Activated B cell treated with CpG ODN at 0.5 μM for 24 hours (primary cell): ENCODE results near the gene RUFY4. TPM values are rescaled to one million over a fixed set of nuclear protein-coding genes. Genes with fewer than 3 reads are reported as not detected.
A peak's percentile ranks its signal among the peaks of the same experiment; 100 is the strongest.

Experiments used
- ATAC-seq: fragments of 200-7000 bp; cut with Tn5 transposase; one replicate; pipeline ENCODE4 v1.10.0; 2021; ENCODE audit warnings: low read depth, mild to moderate bottlenecking, moderate library complexity
- CTCF ChIA-PET: fragments of 350-600 bp; sonication (Branson Sonifier 250); formaldehyde crosslinking; loops from one replicate; lab custom pipeline; 2021; ENCODE audit warnings: antibody characterized with exemption; lab: Charles Lee
- POLR2A ChIA-PET: fragments of 350-600 bp; sonication (Branson Sonifier 250); formaldehyde crosslinking; loops from one replicate; lab custom pipeline; 2021; ENCODE audit warnings: antibody characterized with exemption; lab: Charles Lee
- DNase-seq: peaks from one replicate; pipeline ENCODE4 v3.0.0; 2022
- H3K27ac Mint-ChIP-seq: one replicate; pipeline ENCODE4 v1.8.0; 2020; ENCODE audit warnings: mixed read lengths
- H3K27me3 Mint-ChIP-seq: one replicate; pipeline ENCODE4 v1.8.0; 2021; ENCODE audit warnings: mixed read lengths
- H3K36me3 Mint-ChIP-seq: one replicate; pipeline ENCODE4 v1.8.0; 2021; ENCODE audit warnings: low read depth, mixed read lengths
- H3K4me1 Mint-ChIP-seq: one replicate; pipeline ENCODE4 v1.8.0; 2021; ENCODE audit warnings: mixed read lengths
- H3K4me3 Mint-ChIP-seq: one replicate; pipeline ENCODE4 v1.8.0; 2020; ENCODE audit warnings: mild to moderate bottlenecking, mixed read lengths
- H3K9me3 Mint-ChIP-seq: one replicate; pipeline ENCODE4 v1.8.0; 2020; ENCODE audit warnings: mixed read lengths
- intact Hi-C: fragments of 100-400 bp; cut with micrococcal nuclease; formaldehyde crosslinking; loops from one replicate; pipeline ENCODE4 v1.15.1; 2024
- total RNA-seq: library from RNA; stranded (reverse); gene quantifications from 2 replicates; pipeline ENCODE4 v1.2.3, GENCODE V29; 2022
- TF ChIP-seq, protein P1 (sequence below): fragments of 200-600 bp; IDR thresholded peaks from one replicate; pipeline ENCODE4 v1.8.0; 2022; ENCODE audit warnings: antibody characterized with exemption, mild to moderate bottlenecking

Gene RUFY4
- total RNA-seq, 1 donor from 2014 or later = 0.53 TPM

DNA sequence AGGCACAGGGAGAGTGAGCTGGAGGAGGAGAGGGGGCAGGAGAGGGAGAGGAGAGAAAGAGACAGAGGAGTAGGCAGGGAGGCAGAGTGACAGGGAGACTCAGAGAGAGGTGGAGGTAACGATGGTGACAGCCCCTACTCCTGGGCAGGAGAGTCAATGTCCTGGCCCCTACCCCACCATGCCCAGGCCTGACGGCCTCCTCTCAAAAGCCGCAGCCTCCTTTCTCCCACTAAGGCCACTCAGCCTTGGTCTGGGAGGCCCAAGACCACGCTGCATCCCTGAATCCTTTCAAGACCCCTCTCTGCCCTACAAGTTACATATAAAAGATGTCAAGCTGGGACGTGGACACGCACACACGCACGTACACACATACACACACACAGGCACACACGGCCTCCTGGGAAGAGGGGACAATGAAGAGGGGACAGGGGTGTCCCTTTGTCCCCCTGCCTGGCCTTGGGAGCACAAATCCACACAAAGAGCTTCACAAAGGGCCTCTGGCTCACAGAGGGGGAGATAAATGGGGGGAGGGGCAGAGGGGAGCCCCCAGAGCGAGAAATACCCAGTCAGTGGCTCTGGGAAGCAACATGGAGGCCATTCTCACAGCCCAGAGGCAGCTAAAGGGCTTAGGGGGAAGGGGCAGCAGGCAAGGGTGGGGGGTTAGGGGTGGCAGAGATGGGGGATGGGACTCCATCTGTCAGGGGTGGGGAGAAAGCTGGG lies 46.8 kb upstream of the RUFY4 start:
- Mint-ChIP-seq H3K9me3 (no peaks in the 10 kb centered on the region), H3K36me3 (no peaks in the 10 kb centered on the region), H3K4me3 (no peak overlapping the region), H3K27me3 (no peaks in the 10 kb centered on the region), H3K27ac (no peak overlapping the region), H3K4me1 (peaks cover 6% of the 10 kb centered on the region)
- intact Hi-C loops = no loop called here
- ChIA-PET POLR2A (no interaction called here), CTCF (no interaction called here)
- no peak for DNase-seq
- no peak for ATAC-seq
- TF ChIP-seq, protein P1, sequence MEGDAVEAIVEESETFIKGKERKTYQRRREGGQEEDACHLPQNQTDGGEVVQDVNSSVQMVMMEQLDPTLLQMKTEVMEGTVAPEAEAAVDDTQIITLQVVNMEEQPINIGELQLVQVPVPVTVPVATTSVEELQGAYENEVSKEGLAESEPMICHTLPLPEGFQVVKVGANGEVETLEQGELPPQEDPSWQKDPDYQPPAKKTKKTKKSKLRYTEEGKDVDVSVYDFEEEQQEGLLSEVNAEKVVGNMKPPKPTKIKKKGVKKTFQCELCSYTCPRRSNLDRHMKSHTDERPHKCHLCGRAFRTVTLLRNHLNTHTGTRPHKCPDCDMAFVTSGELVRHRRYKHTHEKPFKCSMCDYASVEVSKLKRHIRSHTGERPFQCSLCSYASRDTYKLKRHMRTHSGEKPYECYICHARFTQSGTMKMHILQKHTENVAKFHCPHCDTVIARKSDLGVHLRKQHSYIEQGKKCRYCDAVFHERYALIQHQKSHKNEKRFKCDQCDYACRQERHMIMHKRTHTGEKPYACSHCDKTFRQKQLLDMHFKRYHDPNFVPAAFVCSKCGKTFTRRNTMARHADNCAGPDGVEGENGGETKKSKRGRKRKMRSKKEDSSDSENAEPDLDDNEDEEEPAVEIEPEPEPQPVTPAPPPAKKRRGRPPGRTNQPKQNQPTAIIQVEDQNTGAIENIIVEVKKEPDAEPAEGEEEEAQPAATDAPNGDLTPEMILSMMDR = no peak

DNA sequence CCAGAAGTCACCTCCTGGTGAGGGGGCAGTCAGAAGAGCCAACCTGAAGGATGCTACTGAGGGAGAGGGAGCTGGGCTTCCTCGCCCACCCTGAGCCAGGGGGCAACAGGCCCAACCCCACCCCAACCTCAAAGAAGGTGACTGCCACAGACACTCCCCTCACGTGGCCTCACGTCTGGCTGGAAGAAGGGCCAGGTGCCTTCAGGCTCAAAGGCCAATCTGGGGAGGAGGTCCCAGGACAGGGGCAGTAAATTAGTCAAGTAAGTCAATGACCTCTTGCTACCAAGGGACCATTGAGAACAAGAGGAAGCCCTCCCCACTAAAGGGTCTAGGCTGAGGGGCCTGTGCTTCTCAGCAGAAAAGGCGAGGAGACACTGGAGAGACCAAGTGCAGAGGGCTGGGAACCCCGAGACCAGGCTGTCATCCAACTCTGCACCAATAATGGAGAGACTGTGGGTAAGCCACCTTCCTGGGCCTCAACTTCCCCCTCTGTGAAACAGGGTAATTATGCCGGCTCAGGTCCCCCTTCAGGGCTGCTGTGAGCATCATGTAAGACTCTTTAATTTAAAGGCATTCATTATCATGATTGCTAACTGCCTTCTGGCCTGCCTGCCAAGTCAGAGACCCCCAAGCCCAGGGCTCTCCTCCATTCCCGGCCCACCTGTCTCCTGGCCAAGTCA lies 46.1 kb upstream of the RUFY4 start:
- POLR2A ChIA-PET = no interaction called here
- ATAC-seq (no peak), DNase-seq (peak; percentile 7)
- no peak overlapping the region for H3K4me3 Mint-ChIP-seq
- H3K9me3 Mint-ChIP-seq = no peaks in the 10 kb centered on the region
- peaks cover 6% of the 10 kb centered on the region for H3K4me1 Mint-ChIP-seq
- TF ChIP-seq, protein P1 = no peak
- CTCF ChIA-PET = no interaction called here
- no peak overlapping the region for H3K27ac Mint-ChIP-seq
- H3K27me3 Mint-ChIP-seq = no peaks in the 10 kb centered on the region
- H3K36me3 Mint-ChIP-seq = no peaks in the 10 kb centered on the region
- intact Hi-C loops = no loop called here

DNA sequence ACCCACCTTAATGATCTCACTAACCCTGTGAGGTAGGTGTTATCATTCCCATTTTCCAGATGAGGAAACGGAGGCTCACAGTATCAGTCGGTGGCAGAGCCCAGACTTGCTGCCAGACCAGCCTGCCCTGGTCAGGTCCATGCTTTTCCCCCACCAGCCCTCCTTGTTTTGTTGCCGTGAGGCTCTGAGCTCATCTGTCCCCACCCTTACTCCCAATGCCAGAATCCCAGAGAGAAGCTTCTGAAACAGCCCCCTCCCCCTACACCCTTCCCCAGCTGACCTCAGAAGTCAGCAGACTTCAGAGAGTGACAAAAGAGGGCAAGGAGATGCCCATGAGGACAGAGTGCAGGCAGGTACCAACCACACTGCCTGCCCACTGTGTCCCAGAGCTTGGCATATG lies 45.4 kb upstream of the RUFY4 start:
- no peaks in the 10 kb centered on the region for H3K36me3 Mint-ChIP-seq
- intact Hi-C loops = no loop called here
- ChIA-PET CTCF (interaction anchor here (1.2 kb wide), 1 partner anchor 234 kb away, joined by 4 read pairs; no protein-coding TSS in a partner anchor), POLR2A (no interaction called here)
- no peaks in the 10 kb centered on the region for H3K9me3 Mint-ChIP-seq
- H3K27me3 Mint-ChIP-seq = no peaks in the 10 kb centered on the region
- no peak overlapping the region for H3K27ac Mint-ChIP-seq
- H3K4me3 Mint-ChIP-seq = no peak overlapping the region
- TF ChIP-seq, protein P1 = no peak
- DNase-seq (no peak), ATAC-seq (no peak)
- H3K4me1 Mint-ChIP-seq = peaks cover 6% of the 10 kb centered on the region

GRCh38 chr2:218024336-218024735 lies 44.7 kb upstream of the RUFY4 start:
- DNase-seq (peak; percentile 12), ATAC-seq (no peak)
- intact Hi-C loops = no loop called here
- CTCF ChIA-PET = interaction anchor here (1.2 kb wide), 1 partner anchor 234 kb away, joined by 4 read pairs; no protein-coding TSS in a partner anchor
- Mint-ChIP-seq H3K9me3 (no peaks in the 10 kb centered on the region), H3K4me1 (peaks cover 6% of the 10 kb centered on the region), H3K4me3 (no peak overlapping the region), H3K27me3 (no peaks in the 10 kb centered on the region), H3K27ac (no peak overlapping the region), H3K36me3 (no peaks in the 10 kb centered on the region)
- POLR2A ChIA-PET = no interaction called here
- TF ChIP-seq, protein P1 = no peak

GRCh38 chr2:218024871-218025270 lies 44.2 kb upstream of the RUFY4 start:
- no peak overlapping the region for H3K4me3 Mint-ChIP-seq
- H3K36me3 Mint-ChIP-seq = no peaks in the 10 kb centered on the region
- intact Hi-C loops = no loop called here
- H3K4me1 Mint-ChIP-seq = peaks cover 3% of the 10 kb centered on the region
- H3K27ac Mint-ChIP-seq = no peak overlapping the region
- no peak for DNase-seq
- TF ChIP-seq, protein P1 = no peak
- ChIA-PET POLR2A (interaction anchor here (0.6 kb wide), 1 partner anchor 125 kb away, joined by 5 read pairs; no protein-coding TSS in a partner anchor), CTCF (interaction anchor here (1.2 kb wide), 1 partner anchor 235 kb away, joined by 4 read pairs; no protein-coding TSS in a partner anchor)
- ATAC-seq = no peak
- H3K9me3 Mint-ChIP-seq = no peaks in the 10 kb centered on the region
- no peaks in the 10 kb centered on the region for H3K27me3 Mint-ChIP-seq
